GM18502 (cell line): ENCODE results near the gene CARMIL1.

Experiments
- ATAC-seq: cut with Tn5 transposase; IDR thresholded peaks from one replicate; pipeline ENCODE4 v1.9.1; 2021; ENCODE audit warnings: mild to moderate bottlenecking; ENCODE audit not compliant: unreplicated experiment, poor library complexity

CARMIL1 gene

DNA sequence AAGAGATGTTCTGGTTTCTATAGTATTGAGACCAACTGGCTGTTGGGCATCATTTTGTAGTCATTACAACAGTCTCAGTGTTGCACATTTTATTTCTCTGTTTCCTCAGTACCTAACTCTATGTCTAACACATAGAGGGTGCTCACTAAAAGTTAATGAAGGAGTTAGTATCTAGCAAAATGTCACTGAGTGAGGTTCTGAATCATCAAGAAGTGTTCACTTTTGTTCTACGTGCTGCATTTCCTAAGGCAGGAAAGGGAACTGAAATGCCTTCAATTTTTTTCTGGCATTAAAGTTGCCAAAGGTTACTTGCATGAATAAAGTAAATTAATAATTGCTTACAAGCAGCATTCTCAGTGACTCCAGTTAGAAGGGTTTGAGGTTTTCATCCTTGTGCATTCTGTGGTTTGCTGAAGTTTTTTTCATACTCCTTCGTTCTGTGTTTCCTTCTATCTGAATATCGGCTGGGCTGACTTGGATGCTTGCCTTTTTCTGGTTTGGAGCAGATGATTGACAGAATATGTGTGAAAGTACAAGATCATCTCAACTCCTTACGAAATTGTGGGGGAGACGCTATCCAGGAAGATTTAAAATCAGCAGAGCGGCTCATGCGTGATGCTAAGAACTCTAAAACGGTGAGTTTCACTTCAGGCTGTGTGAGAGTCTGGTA, 258.3 kb downstream of the CARMIL1 start:
- no peak for ATAC-seq

DNA sequence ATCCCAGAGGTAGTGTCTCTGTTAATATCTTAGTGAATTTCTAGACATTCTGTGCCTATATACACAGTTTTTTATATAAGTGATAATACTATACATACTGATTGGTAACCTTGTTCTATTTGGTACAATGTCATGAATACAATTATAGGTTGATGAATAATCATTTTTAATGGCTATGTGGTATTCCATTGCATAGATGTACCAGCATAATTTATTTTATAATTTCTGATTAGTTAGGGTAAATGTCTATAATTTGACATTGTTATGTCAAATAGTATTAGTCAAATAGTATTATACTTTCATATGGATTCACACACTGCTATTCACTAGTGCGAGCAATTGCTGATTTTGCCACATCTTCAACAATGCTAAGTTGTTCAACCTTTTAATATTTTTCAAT, 262.1 kb downstream of the CARMIL1 start:
- ATAC-seq, result no peak

GRCh38 chr6:25542984-25543910, 264.1 kb downstream of the CARMIL1 start:
- ATAC-seq, result no peak

- ATAC-seq, result no peak
Observed at GRCh38 chr6:25544833-25545232, 265.7 kb downstream of the CARMIL1 start.

GRCh38 chr6:25547797-25548196, 268.6 kb downstream of the CARMIL1 start:
- no peak for ATAC-seq

DNA sequence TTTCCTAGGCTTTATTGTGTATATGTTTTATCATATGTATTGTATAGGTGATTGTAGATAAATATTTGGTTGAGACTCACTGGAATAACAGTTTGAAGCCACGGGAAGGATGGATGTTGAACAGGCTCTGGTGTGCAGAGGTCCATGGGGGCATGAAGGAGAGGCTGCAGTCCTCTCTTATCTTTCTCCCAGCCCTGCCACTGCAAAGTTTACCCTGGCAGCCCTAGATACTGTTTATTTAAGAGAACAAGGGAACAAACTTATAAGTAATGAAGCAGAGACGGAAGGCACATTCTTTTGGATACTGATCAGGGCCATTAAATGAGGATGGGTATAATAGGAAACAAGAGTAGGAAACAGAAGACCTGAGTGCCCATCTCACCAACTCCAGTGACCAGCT, 269.3 kb downstream of the CARMIL1 start:
- no peak for ATAC-seq

DNA sequence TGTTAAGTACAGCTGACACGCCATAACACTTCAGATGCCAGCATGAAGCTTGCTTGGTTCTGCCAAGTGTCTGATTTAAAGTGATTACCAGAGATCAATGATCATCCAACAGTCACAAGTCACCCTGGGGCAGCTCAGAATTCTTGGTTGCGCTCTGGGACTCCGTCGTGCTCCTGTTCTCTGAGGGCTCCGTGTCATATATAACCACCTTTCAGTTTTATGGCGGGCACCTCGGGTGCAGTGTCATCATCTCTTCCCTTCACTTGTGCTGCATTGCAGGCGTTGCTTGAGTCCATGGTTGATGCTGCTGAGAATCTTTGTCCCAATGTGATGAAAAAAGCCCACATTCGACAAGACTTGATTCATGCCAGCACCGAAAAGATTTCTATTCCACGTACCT, 271.5 kb downstream of the CARMIL1 start:
- ATAC-seq, result no peak

DNA sequence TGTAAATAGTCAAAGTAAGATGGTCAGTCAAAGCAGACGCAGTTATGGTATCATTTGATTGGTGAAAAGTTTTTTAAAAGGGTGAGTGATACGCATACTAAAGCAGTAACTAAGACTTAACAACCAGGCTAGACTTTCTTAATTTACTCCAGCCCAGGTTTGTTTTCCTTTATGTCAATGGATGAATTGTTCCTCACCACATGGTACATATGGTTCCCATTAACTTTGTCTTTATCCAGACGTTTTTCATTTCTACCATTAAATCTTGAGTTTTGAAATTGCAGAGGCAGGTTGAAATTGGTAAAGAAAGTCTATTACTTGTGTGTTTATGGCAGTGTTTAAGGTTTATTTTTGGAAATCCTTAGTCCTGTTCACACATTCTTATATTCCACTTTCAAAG, 274.3 kb downstream of the CARMIL1 start:
- ATAC-seq, result no peak

- no peak for ATAC-seq
Observed at GRCh38 chr6:25555188-25555587, 276.0 kb downstream of the CARMIL1 start.

DNA sequence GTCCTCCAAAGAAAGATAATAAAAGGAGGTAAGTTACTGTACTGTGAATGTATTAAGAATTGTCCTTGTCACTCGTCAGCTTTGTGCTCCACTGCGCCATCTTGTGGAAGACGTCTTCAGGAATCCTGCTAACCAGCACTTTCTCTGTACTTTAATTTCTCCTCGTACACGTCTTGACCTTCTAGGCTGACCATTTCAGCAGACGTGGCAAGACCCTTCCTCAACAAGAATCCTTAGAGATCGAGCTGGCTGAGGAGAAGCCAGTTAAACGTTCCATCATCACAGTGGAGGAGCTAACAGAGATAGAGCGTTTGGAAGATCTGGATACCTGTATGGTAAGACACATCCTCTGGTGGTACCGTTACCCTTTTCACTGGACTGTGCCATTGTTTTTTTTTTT, 277.3 kb downstream of the CARMIL1 start:
- ATAC-seq, result no peak

GRCh38 chr6:25558155-25558817, 279.1 kb downstream of the CARMIL1 start:
- ATAC-seq, result no peak

DNA sequence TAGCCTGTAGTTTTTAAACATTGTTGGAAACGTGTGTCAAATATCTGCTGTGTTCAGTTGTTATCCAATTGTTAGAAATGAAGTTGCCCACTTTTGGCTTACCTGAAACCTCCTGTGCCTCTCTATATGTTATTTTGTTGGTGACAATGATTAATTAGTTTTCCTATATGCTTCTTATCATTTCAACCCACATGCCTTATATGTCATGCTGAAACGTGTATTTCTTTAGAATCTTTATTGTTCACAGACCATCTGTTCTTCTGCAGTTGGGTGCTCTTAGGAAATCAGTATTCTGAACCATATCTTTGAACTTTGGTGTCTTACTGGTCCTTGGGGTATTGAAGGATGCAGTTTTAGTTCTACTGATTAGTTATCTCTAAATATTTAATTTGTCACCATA, 281.7 kb downstream of the CARMIL1 start:
- ATAC-seq, result no peak

DNA sequence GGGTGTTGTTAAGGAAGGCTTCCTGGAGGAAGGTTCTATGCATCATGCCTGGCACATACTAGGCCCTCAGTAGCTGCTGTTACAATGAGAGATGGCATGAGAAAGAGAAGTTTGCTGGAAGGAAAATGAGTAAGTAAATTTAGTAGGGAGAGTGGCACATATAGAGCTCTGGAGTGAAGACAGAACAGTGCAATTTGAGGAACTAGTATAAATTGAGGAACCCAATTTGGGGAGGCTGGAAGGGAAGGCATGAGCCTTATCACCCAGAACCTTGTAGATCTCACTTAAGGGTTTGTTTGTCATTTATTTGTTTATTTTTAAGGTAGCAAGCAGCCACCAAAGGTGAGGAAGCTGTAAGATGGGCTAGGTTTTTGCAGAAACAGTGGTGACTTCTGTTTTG, 285.8 kb downstream of the CARMIL1 start:
- ATAC-seq, result no peak

DNA sequence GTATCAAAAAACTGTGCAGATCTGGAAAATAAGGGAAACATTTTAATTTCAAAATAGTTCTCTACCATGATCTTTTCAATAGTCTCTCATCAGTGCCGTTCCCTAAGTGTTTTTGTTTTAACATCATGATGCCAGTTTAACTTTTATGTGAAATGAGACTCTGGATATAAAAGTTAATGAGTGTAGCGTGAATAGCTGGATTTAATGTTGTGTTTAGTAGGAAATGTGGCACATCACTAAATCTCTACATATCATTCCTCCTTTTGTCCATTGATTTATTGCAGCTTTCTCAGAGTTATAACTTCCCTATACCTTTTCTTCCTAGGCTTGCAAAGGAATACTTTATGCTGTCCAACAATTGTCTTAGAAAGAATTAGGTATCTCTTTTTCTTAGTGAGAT, 291.4 kb downstream of the CARMIL1 start:
- ATAC-seq, result no peak

DNA sequence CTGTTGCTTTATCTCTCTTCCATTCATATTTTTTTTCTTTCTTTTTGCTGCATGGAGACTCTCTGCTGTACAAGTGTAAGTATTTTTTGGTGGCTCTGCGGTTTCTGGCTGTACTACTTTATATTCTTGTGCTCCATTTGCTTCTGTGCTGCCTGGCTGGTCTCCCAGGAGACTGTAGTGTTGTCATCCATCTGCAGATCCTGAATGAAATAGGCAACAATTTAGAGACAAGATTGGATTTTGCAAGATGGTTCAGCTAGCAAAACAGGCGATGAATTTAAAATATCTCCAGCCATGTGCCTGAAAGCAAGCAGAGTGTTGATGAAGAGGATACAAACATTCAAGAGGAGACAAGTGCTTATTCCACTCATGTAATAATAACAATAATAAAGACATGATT, 297.7 kb downstream of the CARMIL1 start:
- ATAC-seq, result no peak

DNA sequence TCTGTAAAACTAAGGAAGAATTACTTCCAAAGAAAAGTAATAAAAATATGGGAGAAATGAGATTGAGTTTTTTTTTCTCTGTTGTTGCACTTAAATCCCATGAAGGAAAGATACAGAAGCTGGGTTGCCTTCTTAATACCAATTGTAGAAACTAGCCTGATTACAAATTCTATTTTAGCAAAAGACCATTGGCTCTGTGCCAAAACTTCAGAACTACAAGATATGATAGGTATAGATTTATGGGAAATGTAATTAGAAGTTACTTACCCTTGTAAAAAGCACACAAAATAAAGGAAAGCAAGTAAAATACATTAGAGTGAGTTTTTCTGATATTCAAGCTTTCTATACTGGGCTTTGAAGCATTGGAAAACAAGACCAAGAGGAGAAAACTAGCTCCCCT, 299.4 kb downstream of the CARMIL1 start:
- ATAC-seq, result no peak

- no peak for ATAC-seq
Observed at GRCh38 chr6:25579391-25579883, 300.3 kb downstream of the CARMIL1 start.

- ATAC-seq, result no peak
Observed at GRCh38 chr6:25579902-25580495, 300.8 kb downstream of the CARMIL1 start.

DNA sequence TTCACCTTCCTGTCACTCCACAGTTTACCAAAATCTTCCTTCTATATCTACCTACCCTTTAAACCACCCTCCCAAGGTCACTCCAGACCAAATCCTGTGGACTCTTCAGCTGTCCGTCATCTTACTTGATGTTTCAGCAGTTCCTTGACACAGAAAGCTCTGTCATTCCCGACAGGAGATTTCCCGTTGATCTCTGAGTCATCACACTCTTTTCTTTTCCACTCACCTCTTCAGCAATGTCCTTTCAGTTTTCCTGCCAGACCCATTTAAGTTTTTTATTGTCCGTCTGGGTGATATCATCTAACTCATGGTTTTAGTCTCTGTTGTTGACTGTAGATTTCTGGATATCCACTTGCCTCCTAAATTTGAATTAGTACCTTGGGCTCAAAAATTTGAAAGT, 302.9 kb downstream of the CARMIL1 start:
- no peak for ATAC-seq

- no peak for ATAC-seq
Observed at GRCh38 chr6:25583099-25583498, 303.9 kb downstream of the CARMIL1 start.

DNA sequence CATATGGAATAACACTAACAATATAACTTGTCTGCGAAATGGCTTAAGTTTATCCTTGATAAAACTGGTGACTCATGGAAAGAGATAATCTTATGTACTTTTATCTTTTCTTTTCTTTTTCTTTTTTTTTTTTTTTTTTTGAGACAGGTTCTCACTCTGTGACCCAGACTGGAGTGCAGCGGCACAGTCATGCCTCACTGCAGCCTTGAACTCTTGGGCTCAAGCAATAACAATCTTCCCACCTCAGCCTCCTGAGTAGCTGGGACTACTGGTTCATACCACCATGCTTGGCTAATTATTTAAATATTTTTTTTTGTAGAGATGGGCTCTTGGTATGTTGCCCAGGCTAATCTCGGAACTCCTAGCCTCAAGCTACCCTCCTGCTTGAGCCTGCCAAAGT, 304.7 kb downstream of the CARMIL1 start:
- ATAC-seq, result no peak
